Kidney epithelial cell (primary cell): ENCODE results near the gene XKR8. TPM values are rescaled to one million over a fixed set of nuclear protein-coding genes. Genes with fewer than 3 reads are reported as not detected.

Experiments used
- DNase-seq: peaks from one replicate; pipeline ENCODE4 v3.0.0-alpha.2; 2010; ENCODE audit warnings: low read depth
- H3K27me3 ChIP-seq: 2 replicates; pipeline ENCODE4 v1.6.0; 2011; ENCODE audit warnings: low read length; ENCODE audit not compliant: control insufficient read depth, insufficient read depth
- H3K36me3 ChIP-seq: 2 replicates; pipeline ENCODE4 v1.5.1; 2011; ENCODE audit warnings: low read length; ENCODE audit not compliant: control insufficient read depth, insufficient read depth
- H3K4me3 ChIP-seq: 2 replicates; pipeline ENCODE4 v1.5.1; 2011; ENCODE audit warnings: low read depth, mild to moderate bottlenecking, control low read depth, low read length
- CTCF ChIP-seq: IDR thresholded peaks from 2 replicates; pipeline ENCODE4 v1.5.1; 2011; ENCODE audit warnings: mild to moderate bottlenecking, moderate library complexity, low read length, control low read depth, inconsistent platforms; ENCODE audit not compliant: insufficient read depth, poor library complexity, severe bottlenecking
- total RNA-seq: library from RNA; depleted of rRNA; stranded (reverse); fragments of >200 nt; gene quantifications from 2 replicates; pipeline ENCODE4 v1.2.3, GENCODE V29; 2015

The XKR8 gene
- total RNA-seq, 1 donor from 2014 or later, result 11.7 TPM

- no peak for DNase-seq
- Histone ChIP-seq H3K36me3 (no peaks in the 10 kb centered on the region), H3K27me3 (no peaks in the 10 kb centered on the region), H3K4me3 (no peak overlapping the region)
- no peak for TF ChIP-seq CTCF
Observed at GRCh38 chr1:27972141-27972540, 12.4 kb downstream of the XKR8 start.

GRCh38 chr1:27973771-27974416 lies 14.1 kb downstream of the XKR8 start:
- Histone ChIP-seq H3K4me3 (no peak overlapping the region), H3K27me3 (no peaks in the 10 kb centered on the region), H3K36me3 (no peaks in the 10 kb centered on the region)
- no peak for DNase-seq
- no peak for TF ChIP-seq CTCF

- H3K36me3 ChIP-seq, result no peaks in the 10 kb centered on the region
- DNase-seq, result no peak
- TF ChIP-seq CTCF, result no peak
- H3K4me3 ChIP-seq, result no peak overlapping the region
- no peaks in the 10 kb centered on the region for H3K27me3 ChIP-seq
Observed at GRCh38 chr1:27974417-27974781, 14.6 kb downstream of the XKR8 start.

GRCh38 chr1:27979151-27979858 lies 19.5 kb downstream of the XKR8 start:
- DNase-seq, result peak; percentile 19
- no peaks in the 10 kb centered on the region for H3K36me3 ChIP-seq
- TF ChIP-seq CTCF, result peak; percentile 41
- no peak overlapping the region for H3K4me3 ChIP-seq
- H3K27me3 ChIP-seq, result no peaks in the 10 kb centered on the region

GRCh38 chr1:27979859-27980201 lies 20.1 kb downstream of the XKR8 start:
- Histone ChIP-seq H3K4me3 (no peak overlapping the region), H3K27me3 (no peaks in the 10 kb centered on the region), H3K36me3 (no peaks in the 10 kb centered on the region)
- no peak for TF ChIP-seq CTCF
- no peak for DNase-seq
